GM18498 (cell line): Measurements from ENCODE around the gene SCML2.
"Not testable (repeated sequence)": the region's sequence is repeated elsewhere in the genome, so short reads cannot be mapped to it uniquely, and the experiment has no call there.

Experiments
- ATAC-seq: cut with Tn5 transposase; IDR thresholded peaks from one replicate; pipeline ENCODE4 v1.9.1; 2021; ENCODE audit warnings: mild to moderate bottlenecking, moderate library complexity; ENCODE audit not compliant: unreplicated experiment

The SCML2 gene

GRCh38 chrX:18271725-18272124, 82.8 kb downstream of the SCML2 start:
- ATAC-seq: no peak

DNA sequence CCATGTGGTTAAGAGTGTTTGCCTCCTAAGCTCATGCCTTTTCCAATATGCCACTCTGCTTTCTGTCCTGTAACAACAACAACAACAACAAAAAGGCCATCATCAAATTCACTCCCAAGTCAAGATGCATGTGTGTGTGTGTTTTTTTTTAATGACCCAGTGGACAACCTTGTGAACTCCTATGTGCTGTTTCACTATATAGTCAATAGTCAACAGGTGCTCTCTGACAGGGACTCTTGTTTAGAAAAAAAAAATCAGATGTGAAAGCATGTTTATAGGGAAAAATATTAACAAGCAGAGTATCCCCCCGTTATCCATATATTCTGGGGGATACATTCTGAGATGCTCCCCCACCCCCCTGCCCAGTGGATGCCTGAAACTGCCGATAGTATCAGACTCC, 83.2 kb downstream of the SCML2 start:
- no peak for ATAC-seq

DNA sequence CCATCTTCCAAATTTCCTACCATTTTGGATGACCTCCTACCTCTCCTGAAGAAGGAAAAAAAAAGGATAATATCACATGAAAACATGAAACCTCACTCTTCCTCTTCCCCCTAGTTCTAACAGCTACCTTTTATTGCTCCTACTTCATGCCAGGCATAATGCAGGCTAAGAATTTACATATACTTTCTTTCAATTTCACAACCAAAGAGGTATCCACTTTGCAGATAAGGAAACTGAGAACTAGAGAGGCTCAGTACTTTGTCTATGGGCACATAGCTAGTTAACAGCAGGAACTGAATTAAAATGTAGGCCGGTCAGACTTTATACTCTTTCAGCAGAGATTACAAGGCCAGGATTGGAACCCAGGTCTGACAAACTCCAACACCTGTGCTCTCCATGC, 99.4 kb downstream of the SCML2 start:
- ATAC-seq: no peak

- no peak for ATAC-seq
Observed at GRCh38 chrX:18252644-18253359, 101.7 kb downstream of the SCML2 start.

GRCh38 chrX:18229646-18230045, 124.8 kb downstream of the SCML2 start:
- not testable (repeated sequence) for ATAC-seq

GRCh38 chrX:18228069-18228468, 126.4 kb downstream of the SCML2 start:
- no peak for ATAC-seq

DNA sequence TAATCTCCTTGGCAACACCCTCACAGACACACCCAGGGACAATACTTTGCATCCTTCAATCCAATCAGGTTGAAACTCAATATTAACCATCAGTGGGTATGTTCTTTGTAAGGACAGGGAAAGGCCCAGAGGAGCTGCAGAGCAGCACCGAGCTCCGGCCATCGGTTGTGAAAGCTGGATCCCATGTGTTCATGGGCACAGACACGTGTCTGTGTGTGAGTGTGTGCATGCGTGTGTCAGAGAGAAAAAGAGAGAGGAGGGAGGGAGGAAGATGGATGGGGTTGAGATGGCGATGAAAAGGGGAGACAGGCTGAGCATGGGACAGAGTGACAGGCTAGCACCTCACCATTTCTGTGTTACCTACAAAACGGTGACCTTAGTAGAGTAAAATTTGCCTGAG, 127.0 kb downstream of the SCML2 start:
- no peak for ATAC-seq

DNA sequence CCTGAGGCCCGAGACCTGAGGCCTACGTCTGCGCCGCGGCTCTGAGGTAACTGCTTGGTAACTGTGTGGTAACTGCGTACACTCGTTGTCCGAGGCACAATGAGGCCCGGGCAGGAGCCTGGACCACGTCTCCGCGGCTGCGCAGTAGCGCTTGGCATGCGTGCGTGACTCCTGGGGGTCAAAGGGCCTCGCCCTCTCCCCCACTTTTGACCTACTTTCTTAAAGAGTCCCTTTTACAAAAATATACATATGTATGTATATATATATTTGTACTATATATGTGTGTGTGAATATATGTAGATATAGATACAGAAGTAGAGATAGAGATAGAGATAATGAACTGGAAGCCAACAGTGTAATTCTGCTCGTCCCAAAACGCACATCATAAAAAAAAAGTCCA, 133.7 kb downstream of the SCML2 start, which contains the start of gene BEND2:
Gene BEND2 (minus strand): TSS at position 101 of the 400 bp plus-strand sequence. CDS start 136 bp downstream, outside the sequence.
- no peak for ATAC-seq

GRCh38 chrX:18210470-18210869, 144.0 kb downstream of the SCML2 start:
- no peak for ATAC-seq

GRCh38 chrX:18206657-18207056, 147.8 kb downstream of the SCML2 start:
- no peak for ATAC-seq

DNA sequence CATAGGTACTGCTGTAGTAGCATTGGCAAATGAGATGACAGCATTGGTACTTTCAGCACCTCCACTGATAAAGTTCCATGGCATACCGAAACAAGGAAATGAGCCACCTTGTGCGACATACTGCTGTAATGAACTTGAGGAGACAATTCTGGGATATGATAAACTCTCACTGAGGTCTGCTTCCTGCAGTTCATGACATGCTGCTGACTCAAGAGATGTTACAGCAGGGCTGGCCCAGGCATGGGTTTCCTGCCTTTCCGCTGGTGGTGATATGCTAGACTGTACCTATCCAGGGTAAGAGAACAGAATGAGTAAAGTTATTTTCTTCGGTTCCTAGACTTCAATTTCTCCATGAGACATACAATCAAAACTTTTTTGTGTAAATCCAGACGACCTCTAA, 150.9 kb downstream of the SCML2 start:
- no peak for ATAC-seq

DNA sequence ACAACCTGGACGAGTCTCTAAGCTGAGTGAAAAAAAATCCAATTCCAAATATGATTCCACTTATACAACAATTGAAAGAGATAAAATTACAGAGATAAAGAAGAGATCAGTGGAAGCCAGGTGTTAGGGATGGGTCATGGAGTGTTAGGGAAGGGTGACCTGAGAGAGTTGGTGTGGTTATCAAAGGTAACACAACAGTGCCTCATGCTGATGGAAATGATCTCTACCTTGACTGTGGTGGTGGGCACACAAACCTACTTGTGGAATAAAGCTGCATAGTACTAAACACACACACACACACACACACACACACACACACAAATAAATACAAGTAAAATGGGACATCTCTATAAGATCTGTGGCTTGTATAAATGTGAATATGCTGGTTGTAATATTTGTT, 159.8 kb downstream of the SCML2 start:
- ATAC-seq: no peak
